GM20000 (cell line): Measurements from ENCODE around the gene MYO19.
"Not testable (repeated sequence)": the region's sequence is repeated elsewhere in the genome, so short reads cannot be mapped to it uniquely, and the experiment has no call there.

Source experiments
- DNase-seq: peaks from one replicate; pipeline ENCODE4 v3.0.0; 2012; ENCODE audit warnings: low spot score
- CTCF ChIP-seq: IDR thresholded peaks from 2 replicates; pipeline ENCODE4 v1.5.1; 2012; ENCODE audit warnings: mild to moderate bottlenecking, control low read depth; ENCODE audit errors: extremely low read depth, missing control alignments

Gene MYO19

GRCh38 chr17:36512641-36513040 lies 22.0 kb downstream of the MYO19 start:
- TF ChIP-seq CTCF, result no peak
- DNase-seq, result no peak

GRCh38 chr17:36511216-36511615 lies 23.5 kb downstream of the MYO19 start:
- no peak for TF ChIP-seq CTCF
- no peak for DNase-seq

- DNase-seq, result no peak
- TF ChIP-seq CTCF, result no peak
Measured at GRCh38 chr17:36510636-36511035, 24.0 kb downstream of the MYO19 start.

GRCh38 chr17:36509272-36509985 lies 25.2 kb downstream of the MYO19 start:
- no peak for DNase-seq
- TF ChIP-seq CTCF, result no peak

GRCh38 chr17:36508439-36508838 lies 26.2 kb downstream of the MYO19 start:
- DNase-seq, result not testable (repeated sequence)

GRCh38 chr17:36507266-36507665 lies 27.4 kb downstream of the MYO19 start:
- TF ChIP-seq CTCF, result no peak

GRCh38 chr17:36506831-36507230 lies 27.8 kb downstream of the MYO19 start:
- DNase-seq, result no peak
- TF ChIP-seq CTCF, result no peak

More at GRCh38 chr17:36507266-36507665, 27.4 kb downstream of the MYO19 start:
- no peak for DNase-seq

- no peak for TF ChIP-seq CTCF
- DNase-seq, result no peak
Measured at GRCh38 chr17:36506249-36506826, 28.3 kb downstream of the MYO19 start.
